Calu3 (cell line): ENCODE data around the gene MMAA. TPM values are rescaled to one million over a fixed set of nuclear protein-coding genes. Genes with fewer than 3 reads are reported as not detected.
"Not testable (repeated sequence)": the region's sequence is repeated elsewhere in the genome, so short reads cannot be mapped to it uniquely, and the experiment has no call there.

ENCODE experiments used
- BruUV-seq: library from RNA; stranded (reverse); fragments of 400-500 nt; replicated peaks from 2 replicates; lab custom pipeline; 2021; lab: Mats Ljungman, UMichigan
- CTCF ChIA-PET: fragments of 300-600 bp; sonication (Branson Sonifier 250); formaldehyde crosslinking; loops from one replicate; lab custom pipeline; 2022; ENCODE audit warnings: antibody characterized with exemption; lab: Charles Lee
- DNase-seq: peaks from one replicate; pipeline ENCODE4 v3.0.0; 2022
- H3K27ac Mint-ChIP-seq: one replicate; pipeline ENCODE4 v1.8.0; 2022; ENCODE audit warnings: mixed read lengths; ENCODE audit not compliant: unreplicated experiment
- H3K27me3 Mint-ChIP-seq: one replicate; pipeline ENCODE4 v1.8.0; 2022; ENCODE audit warnings: mixed read lengths; ENCODE audit not compliant: unreplicated experiment
- H3K36me3 Mint-ChIP-seq: one replicate; pipeline ENCODE4 v1.8.0; 2022; ENCODE audit warnings: mild to moderate bottlenecking, moderate library complexity, mixed read lengths; ENCODE audit not compliant: insufficient read depth, unreplicated experiment
- H3K4me1 Mint-ChIP-seq: one replicate; pipeline ENCODE4 v1.8.0; 2022; ENCODE audit warnings: mild to moderate bottlenecking, low read depth, mixed read lengths; ENCODE audit not compliant: unreplicated experiment
- H3K4me3 Mint-ChIP-seq: one replicate; pipeline ENCODE4 v1.8.0; 2022; ENCODE audit warnings: mild to moderate bottlenecking, low read depth, moderate library complexity, mixed read lengths; ENCODE audit not compliant: unreplicated experiment
- H3K9me3 Mint-ChIP-seq: one replicate; pipeline ENCODE4 v1.8.0; 2022; ENCODE audit warnings: low read depth, mixed read lengths; ENCODE audit not compliant: unreplicated experiment
- CTCF ChIP-seq: fragments of 200-600 bp; IDR thresholded peaks from one replicate; pipeline ENCODE4 v1.8.0; 2022; ENCODE audit warnings: antibody characterized with exemption; ENCODE audit not compliant: unreplicated experiment
- intact Hi-C: fragments of 100-400 bp; cut with micrococcal nuclease; formaldehyde crosslinking; loops from one replicate; pipeline ENCODE4 v1.10.0; 2022; ENCODE audit not compliant: unreplicated experiment
- total RNA-seq: library from RNA; stranded (reverse); gene quantifications from 2 replicates; pipeline ENCODE4 v1.2.3, GENCODE V29; 2022

Gene MMAA
- total RNA-seq, 1 experiment from 2014 or later: 5.0 TPM

- BruUV-seq: no TSS peak
These were observed 32.0 kb upstream of the MMAA start for GRCh38 chr4:145587088-145587754.

GRCh38 chr4:145589381-145589780 lies 29.8 kb upstream of the MMAA start:
- CTCF ChIA-PET, BruUV-seq, H3K36me3 Mint-ChIP-seq, H3K9me3 Mint-ChIP-seq, H3K4me3 Mint-ChIP-seq, H3K4me1 Mint-ChIP-seq, DNase-seq, H3K27me3 Mint-ChIP-seq, H3K27ac Mint-ChIP-seq, intact Hi-C loops: not testable (repeated sequence)

More at GRCh38 chr4:145587088-145587754, 32.0 kb upstream of the MMAA start:
- peaks cover 4% of the 10 kb centered on the region for H3K36me3 Mint-ChIP-seq
- H3K27me3 Mint-ChIP-seq: no peaks in the 10 kb centered on the region
- H3K4me1 Mint-ChIP-seq: no peaks in the 10 kb centered on the region
- intact Hi-C loops: no loop called here
- TF ChIP-seq CTCF: no peak
- H3K27ac Mint-ChIP-seq: no peak overlapping the region
- CTCF ChIA-PET: no interaction called here
- peaks cover 2% of the 10 kb centered on the region for H3K9me3 Mint-ChIP-seq
- no peak for DNase-seq
- no peak overlapping the region for H3K4me3 Mint-ChIP-seq

- intact Hi-C loops: no loop called here
- CTCF ChIA-PET: no interaction called here
- Mint-ChIP-seq H3K4me1 (no peaks in the 10 kb centered on the region), H3K9me3 (peaks cover 2% of the 10 kb centered on the region), H3K4me3 (no peak overlapping the region), H3K36me3 (no peaks in the 10 kb centered on the region), H3K27ac (no peak overlapping the region), H3K27me3 (no peaks in the 10 kb centered on the region)
- DNase-seq: no peak
- TF ChIP-seq CTCF: no peak
- BruUV-seq: no TSS peak
These were observed 29.1 kb upstream of the MMAA start for GRCh38 chr4:145589916-145590702.

- intact Hi-C loops: no loop called here
These were observed 16.9 kb upstream of the MMAA start for GRCh38 chr4:145602129-145602760.

More at GRCh38 chr4:145602129-145602760, 16.9 kb upstream of the MMAA start:
- H3K4me3 Mint-ChIP-seq: no peak overlapping the region
- no peak overlapping the region for H3K27ac Mint-ChIP-seq
- no peaks in the 10 kb centered on the region for H3K27me3 Mint-ChIP-seq
- H3K9me3 Mint-ChIP-seq: no peaks in the 10 kb centered on the region
- no peaks in the 10 kb centered on the region for H3K4me1 Mint-ChIP-seq
- no peaks in the 10 kb centered on the region for H3K36me3 Mint-ChIP-seq
- no TSS peak for BruUV-seq
- no peak for DNase-seq
- CTCF ChIA-PET: no interaction called here
- TF ChIP-seq CTCF: no peak
